Gastroesophageal sphincter (tissue), 3 donors: ENCODE results near the gene GATA6.

Experiments
- EP300 ChIP-seq: sonication (generic); formaldehyde crosslinking; IDR thresholded peaks from one replicate; pipeline ENCODE4 v1.6.1; 2017; ENCODE audit warnings: antibody characterized with exemption, mild to moderate bottlenecking
- POLR2A ChIP-seq, 2 donors: fragments of 450-650 bp; IDR thresholded peaks; one replicate each; pipeline ENCODE4 v1.6.1; 2017; ENCODE audit warnings: antibody characterized with exemption in 2 of 2, mild to moderate bottlenecking in 2 of 2, moderate library complexity in 1 of 2
- POLR2AphosphoS5 ChIP-seq: sonication (generic); formaldehyde crosslinking; IDR thresholded peaks from one replicate; pipeline ENCODE4 v1.6.1; 2017; ENCODE audit warnings: antibody characterized with exemption
- TF ChIP-seq, protein P1 (sequence below), 4 experiments: fragments of 200-600 bp in 2 of 4; fragments of 450-650 bp in 2 of 4; sonication (generic) in 1 of 4; IDR thresholded peaks; one replicate each; pipeline ENCODE4 v1.5.1; 2017 to 2019; ENCODE audit warnings: antibody characterized with exemption in 4 of 4, mild to moderate bottlenecking in 2 of 4, moderate library complexity in 2 of 4

DNA sequence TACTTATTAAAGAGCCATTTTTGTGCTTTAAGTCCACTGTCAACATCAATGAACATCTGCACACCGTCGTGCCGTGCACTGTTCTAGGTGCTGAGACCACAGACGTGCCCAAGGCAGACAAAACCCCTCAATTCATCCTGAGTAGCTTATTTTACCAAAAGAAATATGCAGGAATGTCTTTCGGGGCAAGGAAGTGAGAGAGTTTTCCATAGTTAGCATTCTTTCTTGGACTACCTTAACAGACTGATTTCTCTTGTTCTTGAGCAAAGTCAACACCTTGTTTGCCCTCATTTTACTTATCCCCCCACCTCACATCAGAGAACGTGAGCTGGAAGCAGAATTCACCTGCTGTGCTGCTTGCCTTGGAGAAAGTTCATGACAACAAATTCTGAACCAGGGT is 69.3 kb downstream of the GATA6 start:
- TF ChIP-seq, protein P1, sequence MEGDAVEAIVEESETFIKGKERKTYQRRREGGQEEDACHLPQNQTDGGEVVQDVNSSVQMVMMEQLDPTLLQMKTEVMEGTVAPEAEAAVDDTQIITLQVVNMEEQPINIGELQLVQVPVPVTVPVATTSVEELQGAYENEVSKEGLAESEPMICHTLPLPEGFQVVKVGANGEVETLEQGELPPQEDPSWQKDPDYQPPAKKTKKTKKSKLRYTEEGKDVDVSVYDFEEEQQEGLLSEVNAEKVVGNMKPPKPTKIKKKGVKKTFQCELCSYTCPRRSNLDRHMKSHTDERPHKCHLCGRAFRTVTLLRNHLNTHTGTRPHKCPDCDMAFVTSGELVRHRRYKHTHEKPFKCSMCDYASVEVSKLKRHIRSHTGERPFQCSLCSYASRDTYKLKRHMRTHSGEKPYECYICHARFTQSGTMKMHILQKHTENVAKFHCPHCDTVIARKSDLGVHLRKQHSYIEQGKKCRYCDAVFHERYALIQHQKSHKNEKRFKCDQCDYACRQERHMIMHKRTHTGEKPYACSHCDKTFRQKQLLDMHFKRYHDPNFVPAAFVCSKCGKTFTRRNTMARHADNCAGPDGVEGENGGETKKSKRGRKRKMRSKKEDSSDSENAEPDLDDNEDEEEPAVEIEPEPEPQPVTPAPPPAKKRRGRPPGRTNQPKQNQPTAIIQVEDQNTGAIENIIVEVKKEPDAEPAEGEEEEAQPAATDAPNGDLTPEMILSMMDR (IDR thresholded peaks at IDR 0.05), result no peak
- TF ChIP-seq POLR2A (IDR thresholded peaks at IDR 0.05), result no peak
- TF ChIP-seq POLR2AphosphoS5, result no peak
- no peak for TF ChIP-seq EP300
